ENCODE data around the gene CTSD.

CTSD gene

GRCh38 chr11:1754376-1755150 lies 9.2 kb downstream of the CTSD start:
- DNase-seq, result no peak

GRCh38 chr11:1753929-1754305 lies 9.8 kb downstream of the CTSD start:
- DNase-seq, result no peak

DNA sequence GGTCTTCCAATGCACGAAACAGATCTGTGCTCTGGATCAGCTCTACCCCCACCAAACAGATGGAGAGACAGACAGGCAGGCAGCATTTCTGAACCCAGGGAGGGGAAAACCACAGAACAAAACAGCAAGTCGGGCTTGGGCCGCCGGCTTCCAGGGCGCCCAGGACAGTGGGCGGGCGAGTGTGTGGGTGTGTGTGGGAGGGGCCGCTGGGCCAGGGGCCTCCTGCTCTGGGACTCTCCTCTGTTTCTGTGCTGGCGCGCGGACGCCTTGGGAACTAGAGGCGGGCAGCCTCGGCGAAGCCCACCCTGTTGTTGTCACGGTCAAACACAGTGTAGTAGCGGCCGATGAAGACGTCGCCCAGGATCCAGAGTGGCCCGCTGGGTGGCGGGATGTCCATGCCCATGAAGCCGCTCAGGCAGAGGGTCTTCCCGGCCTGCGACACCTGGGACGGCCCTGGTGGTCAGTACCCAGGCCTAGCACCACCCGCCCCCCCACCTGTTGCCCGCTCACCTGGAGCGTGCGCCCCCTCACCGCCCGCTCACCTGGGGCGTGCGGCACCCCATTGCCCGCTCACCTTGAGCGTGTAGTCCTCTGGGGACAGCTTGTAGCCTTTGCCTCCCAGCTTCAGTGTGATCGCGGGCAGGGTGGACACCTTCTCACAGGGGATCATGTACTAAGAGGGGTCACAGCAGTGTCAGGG lies 10.3 kb downstream of the CTSD start:
- DNase-seq, result no peak

DNA sequence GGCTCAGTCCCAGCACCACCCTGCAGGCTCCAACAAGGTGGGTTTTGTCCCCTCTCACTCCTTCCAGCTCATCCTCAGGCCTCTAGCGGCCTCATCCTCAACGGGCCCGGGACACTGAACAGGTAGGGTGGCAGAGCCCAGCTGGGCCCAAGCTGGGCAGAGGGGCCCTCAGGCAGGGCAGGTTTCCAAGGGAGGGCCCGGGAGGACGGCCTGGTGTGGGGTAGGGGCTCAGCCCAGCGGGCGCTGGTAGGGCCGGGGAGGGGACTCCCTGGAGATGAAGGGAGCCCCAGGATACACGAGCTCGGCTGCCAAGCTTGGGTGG lies 10.9 kb downstream of the CTSD start:
- no peak for DNase-seq

DNA sequence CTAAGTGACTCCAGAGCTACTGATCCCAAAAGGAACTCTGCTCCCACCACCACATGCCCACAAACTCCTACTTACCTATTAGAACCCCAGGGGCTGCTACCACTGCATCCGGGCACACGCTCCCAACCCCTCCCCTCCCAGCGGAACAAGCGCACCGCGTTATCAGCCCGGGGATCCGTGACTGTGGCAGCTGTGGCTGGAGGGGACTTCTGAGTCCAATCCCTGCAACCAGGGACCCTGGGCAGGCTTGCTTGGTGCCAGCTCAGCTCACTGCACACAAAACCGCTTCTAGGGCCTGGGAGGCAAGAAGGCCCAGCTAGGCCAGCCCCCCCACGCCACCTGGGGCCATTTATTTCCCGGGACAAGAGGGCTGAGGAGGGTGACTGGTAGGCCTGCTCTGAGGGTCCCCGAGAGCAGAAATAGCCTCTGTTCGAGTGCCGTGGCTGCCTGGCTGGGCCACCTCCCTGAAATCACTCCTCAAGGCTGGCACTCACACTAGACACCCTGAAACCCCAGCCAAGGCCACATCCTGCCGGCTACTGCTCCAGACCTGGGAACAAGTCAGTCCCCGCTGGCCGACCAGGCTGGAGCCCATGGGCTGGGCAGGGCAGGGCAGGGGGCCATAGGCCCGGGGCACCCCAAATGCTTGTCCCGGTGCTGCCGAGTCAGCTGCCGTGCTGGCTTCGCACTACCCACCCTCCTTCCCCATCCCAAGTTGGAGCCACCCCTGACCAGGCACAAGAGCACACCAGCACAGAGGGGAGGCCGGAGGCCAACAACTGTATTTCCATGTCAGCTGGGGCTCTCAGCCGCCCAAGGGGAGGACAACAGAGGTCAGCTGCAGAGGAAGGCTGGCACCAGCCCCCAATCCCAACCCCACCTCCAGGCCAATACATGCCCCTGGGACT lies 11.5 kb downstream of the CTSD start:
- DNase-seq, result no peak

- no peak for DNase-seq
Measured at GRCh38 chr11:1751531-1751921, 12.2 kb downstream of the CTSD start.

DNA sequence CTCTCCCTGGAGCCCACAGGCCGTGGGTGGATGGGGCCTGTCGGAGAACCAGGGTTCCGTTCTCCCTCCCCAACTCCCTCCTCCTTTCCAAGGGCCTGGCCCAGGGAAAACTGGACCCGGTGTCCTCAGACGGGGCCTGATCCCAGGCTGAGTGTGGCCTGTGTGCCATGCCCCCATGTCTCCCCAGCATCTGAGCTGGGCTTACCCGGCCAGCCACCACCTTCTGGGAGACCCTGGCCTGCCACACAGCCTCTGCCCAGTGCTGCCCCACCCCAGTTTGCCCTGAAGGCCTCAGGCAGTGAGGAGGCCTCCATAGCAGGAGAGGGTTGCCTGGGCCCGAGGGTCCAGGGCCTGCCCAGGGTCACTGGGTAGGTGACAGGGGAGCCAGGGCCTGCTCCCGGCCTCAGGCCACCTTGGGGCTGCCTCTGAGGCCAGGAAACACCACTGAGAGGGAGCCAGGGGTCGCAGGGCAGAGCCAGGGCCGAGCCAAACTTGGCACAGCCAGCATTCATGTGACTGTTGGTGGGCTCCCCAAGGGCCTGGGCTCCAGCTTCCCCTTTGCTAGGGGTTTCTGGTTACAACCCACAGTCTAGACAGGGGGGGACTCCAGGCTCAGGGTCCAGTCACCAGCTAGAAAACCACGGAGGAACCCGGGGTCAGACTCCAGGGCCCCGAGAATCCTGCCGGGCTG lies 12.7 kb downstream of the CTSD start:
- no peak for DNase-seq

- peak; percentile 48 for DNase-seq
Measured at GRCh38 chr11:1750481-1750839, 13.3 kb downstream of the CTSD start, which contains the start of gene IFITM10. TSS of gene IFITM10 (minus strand) at chr11:1750595. CDS start at chr11:1750442, 153 bp downstream.

DNA sequence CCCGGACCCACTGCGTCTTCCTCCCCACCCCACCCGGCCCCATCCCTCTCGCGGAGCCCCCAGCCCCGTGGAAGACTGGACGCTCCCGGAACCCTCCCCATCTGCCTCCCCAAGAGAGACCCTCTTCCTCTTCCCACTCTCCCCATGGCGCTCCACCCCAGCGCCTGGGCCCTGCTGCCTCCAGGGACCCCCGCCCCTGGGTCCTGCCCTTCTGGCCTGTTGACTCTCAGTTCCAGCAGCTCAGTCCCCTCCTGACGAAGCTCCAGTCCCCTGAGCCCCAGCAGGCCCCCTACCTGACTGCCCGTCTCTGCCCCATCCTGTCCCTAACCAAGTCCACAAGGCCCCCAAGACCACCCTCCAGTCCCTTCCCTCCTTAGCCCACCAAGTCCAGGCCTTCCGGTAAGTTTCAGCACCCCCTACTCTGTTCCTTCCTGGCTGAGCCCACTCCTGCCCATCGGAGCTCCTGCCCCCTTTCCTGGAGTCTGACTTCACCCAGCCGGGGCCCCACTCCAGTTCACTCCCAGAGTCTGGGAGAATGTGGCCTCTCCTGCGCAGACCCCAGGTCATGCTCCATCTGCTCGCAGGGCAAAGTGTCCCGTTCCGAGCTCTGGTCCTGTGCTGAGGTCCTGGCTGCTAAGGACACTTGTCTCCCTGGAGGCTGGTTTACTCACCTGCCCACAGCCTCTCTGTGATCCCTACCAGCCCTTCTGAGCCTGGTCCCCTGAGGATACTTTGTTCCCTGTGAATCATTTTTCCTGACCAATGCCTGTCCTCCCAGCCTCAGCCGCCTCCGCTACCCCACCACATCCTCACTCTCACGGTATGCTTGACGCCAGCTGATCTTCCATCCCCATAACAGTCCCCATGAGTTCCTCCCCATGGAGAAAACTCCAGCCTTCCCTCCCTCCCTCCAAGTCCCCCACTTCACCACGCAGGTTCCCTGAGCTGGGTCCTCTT lies 14.1 kb downstream of the CTSD start:
- DNase-seq, result no peak

DNA sequence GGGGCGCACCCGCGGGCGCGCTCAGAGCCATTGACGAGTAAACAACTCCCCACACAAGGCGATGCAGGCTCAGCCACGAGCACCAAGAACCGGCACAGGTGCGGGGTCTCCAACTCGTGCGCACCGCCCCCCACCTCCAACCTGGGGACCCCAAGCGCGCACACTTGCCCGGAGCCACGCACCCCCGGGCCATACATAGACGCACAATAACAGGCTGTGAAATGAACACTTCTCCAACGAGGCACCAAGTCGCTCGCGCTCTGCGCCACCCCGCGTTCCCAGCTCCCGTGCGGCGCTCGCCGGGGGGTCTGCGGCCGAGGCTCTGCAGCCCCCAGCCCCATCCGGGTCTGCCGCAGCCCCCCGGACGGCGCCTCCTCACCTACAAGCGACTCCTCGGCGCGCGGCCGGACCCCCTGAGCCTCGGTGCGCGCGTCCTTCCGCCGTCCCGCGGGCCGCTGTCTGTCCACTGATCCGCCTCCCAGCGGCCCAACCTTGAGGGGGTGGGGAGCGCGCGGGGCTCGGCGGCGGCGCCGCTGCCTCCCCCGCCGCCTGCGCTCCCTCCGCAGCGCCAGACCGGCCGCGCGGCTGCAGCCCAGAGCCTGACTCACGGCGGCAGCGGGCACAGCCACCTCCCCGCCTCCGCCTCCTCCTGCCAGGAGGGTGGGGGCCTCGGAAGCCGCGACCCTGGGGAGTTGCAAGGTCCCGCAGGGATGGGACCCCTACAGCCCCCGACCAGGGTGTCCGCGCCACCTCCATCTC lies 14.9 kb downstream of the CTSD start:
- no peak for DNase-seq

DNA sequence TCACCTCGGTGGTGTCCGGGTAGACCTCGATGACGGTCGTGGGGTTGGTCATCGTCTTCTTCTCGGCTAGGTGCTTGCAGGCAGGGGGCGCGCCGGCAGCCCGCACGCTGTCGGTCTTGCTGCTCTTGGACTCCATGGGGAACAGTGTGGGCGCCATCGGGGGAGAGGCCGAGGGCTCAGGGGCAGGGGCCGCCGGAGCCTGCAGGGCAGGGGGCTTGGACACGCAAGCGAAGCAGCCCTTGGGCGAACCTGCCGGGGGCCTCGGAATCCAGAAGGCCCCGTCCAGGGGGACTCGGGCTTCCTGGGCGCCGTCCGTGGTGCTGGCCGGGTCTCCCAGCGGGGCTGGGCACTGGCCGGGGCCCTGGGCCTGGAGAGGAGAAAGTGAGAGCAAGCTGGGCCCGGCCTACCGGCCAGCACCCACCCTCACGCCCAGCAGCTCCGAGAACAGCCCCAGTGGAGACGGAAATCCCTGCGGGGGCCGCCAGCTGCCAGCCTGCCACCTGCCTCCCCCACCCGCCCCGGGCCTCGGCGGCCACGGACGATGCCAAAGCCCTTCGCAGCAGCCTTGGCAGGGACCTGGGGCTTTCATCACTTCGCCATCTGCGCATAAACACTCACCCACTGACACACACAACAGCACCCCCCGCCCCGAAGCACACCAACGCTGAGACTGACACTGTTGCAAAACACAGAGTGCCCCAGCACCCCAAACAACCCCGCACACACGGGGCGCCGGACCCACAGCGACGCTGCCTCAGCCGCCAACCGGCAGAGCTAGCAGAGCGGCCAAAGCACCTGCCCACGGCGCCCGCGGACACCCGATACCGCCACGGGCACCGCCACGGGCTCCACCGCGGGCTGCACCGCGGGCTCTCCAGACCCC lies 15.7 kb downstream of the CTSD start:
- no peak for DNase-seq

- DNase-seq, result no peak
Measured at GRCh38 chr11:1746956-1747752, 16.6 kb downstream of the CTSD start.

GRCh38 chr11:1746511-1746931 lies 17.2 kb downstream of the CTSD start:
- DNase-seq, result no peak

DNA sequence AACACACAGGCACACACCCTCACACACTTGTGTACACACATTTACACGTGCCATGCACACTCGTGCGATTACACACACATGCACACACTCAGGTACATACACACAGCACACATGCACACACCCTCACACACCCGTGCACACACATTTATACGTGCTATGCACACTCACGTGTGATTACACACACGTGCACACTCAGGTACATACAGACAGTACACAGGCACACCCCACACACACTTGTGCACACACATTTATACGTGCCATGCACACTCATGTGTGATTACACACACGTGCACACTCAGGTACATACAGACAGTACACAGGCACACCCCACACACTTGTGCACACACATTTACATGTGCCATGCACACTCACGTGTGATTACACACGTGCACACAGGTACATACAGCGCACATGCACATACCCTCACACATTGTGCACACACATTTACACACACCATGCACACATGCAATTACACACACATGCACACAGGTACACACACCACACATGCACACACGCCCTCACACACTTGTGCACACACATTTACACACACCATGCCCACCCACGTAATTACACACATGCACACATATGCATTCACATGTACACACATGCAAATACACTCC lies 17.9 kb downstream of the CTSD start:
- DNase-seq, result no peak

DNA sequence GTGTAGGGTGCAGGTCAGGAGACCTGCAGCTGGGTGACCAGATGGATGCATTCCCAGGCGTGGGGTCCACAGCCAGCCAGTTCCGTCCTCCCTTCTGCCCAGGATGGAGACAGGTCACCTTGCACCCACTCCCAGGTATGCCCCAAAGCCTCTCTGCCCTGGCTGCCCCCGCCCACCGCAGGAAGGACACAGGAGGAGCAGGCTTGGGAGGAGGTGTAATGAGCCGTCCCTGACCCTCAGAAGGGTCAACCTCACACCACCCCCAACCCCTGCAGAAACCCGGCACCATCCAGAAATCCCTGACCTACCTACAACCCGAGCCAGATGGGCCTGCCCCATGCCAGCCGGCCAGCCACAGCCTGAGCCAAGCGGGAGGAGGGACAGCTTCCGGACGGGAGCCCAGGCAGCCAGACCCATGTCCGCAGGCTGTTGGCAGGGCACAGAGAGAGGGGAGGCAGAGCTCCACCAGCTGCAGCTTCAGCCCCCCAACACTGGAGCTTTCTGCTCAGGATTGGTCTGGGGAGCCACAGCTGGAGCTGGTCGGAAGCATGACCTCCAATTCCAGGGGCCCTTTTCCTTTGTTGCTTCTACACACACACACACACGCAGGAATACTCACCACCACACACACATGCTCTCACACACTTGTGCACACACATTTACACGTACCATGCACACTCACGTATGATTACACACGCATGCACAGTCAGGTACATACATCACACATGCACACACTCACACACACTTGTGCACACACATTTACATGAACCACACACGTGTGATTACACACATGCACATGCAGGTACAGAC lies 18.6 kb downstream of the CTSD start:
- no peak for DNase-seq

DNA sequence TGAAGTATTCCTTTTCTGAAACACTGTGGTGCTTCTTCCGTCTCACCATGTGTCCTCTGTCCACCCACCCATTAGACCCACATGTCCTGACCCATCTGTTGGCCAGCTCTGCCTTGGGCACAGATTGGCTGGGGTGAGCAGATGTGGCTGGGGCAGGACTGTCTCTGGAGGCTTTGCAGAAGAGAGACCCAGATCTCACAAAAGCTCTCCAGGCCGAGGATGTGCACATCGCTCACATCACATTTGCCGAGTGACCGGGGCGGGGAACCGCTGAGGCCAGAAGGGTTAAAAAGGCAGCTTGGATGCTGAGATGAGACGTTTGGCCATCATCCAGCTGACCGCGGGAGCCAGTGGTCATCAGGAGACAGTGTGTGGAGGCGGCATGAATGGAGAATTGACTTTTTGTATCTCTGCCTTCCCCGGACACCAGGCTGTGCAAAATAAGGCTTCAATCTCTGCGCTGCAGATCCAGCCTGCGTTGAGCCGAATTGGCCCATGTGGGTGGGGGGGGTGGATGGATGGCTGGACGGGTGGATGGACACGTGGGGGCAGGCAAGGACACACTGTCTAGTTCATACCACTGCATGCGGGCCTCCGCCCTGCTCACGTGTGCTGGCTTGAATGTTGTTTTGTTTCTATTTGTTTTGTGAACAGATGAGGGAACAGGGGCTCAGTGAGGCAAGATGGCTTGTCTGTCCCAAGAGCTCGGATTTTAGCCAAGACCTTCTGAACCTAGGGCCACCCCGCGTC lies 19.4 kb downstream of the CTSD start:
- no peak for DNase-seq

DNA sequence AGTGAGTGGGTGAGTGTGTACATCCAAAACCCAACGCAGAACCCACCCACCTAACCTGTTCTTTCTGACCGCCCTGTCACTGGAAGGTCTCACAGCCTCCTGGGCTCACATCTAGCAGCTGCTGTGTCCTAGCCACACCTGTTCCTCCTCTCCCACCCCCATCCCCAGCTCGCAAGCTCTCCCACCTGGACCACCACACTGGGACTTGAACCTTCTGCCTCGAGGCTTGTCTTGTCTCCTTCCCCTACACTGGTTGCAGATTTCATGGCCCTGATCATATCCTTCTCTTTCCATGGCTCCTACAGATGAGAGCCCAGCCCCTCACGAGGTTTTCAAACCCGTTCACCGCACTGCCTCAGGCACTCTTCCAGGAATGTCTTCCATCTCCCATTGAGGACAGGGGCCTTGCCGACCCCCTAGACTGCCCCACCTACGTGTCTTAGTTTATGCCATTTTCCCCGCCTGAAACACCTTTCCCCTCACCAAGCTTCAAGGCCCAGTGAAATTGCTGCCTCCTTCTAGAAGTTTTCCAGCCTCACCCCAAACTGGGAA lies 20.1 kb downstream of the CTSD start:
- DNase-seq, result no peak

Data from OCI-M1 (cell line).